WI38 (cell line): Measurements from ENCODE around the gene CHID1.

Source experiments
- H3K4me3 ChIP-seq: 2 replicates; pipeline ENCODE4 v1.5.1; 2011; ENCODE audit warnings: low read depth, mild to moderate bottlenecking, control low read depth, low read length
- CTCF ChIP-seq: IDR thresholded peaks from 2 replicates; pipeline ENCODE4 v1.5.1; 2012; ENCODE audit warnings: low read depth, mild to moderate bottlenecking, control low read depth, low read length

The CHID1 gene

GRCh38 chr11:875769-876301, 34.8 kb downstream of the CHID1 start:
- H3K4me3 ChIP-seq = no peak overlapping the region
- TF ChIP-seq CTCF = no peak

GRCh38 chr11:875203-875602, 35.4 kb downstream of the CHID1 start:
- H3K4me3 ChIP-seq = no peak overlapping the region
- TF ChIP-seq CTCF = no peak

GRCh38 chr11:873706-874105, 36.9 kb downstream of the CHID1 start:
- H3K4me3 ChIP-seq = no peak overlapping the region
- TF ChIP-seq CTCF = no peak

- H3K4me3 ChIP-seq = no peak overlapping the region
- TF ChIP-seq CTCF = no peak
These were observed 37.8 kb downstream of the CHID1 start for GRCh38 chr11:872799-873198.

- TF ChIP-seq CTCF = no peak
- H3K4me3 ChIP-seq = no peak overlapping the region
These were observed 39.1 kb downstream of the CHID1 start for GRCh38 chr11:871472-871871.

GRCh38 chr11:870418-870817, 40.2 kb downstream of the CHID1 start:
- no peak for TF ChIP-seq CTCF
- H3K4me3 ChIP-seq = no peak overlapping the region

GRCh38 chr11:870127-870413, 40.5 kb downstream of the CHID1 start:
- no peak for TF ChIP-seq CTCF
- no peak overlapping the region for H3K4me3 ChIP-seq
